K562 (cell line): ENCODE measurements around the gene TXNDC15. TPM values are rescaled to one million over a fixed set of nuclear protein-coding genes. Genes with fewer than 3 reads are reported as not detected.

Experiments used
- ARID1B ChIP-seq: fragments of 450-650 bp; IDR thresholded peaks from 2 replicates; pipeline ENCODE4 v1.6.1; 2016; ENCODE audit warnings: antibody characterized with exemption, mild to moderate bottlenecking, inconsistent platforms
- BRCA1 ChIP-seq, 2 experiments: fragments of 450-650 bp in 1 of 2; sonication (generic) in 1 of 2; formaldehyde crosslinking in 1 of 2; IDR thresholded peaks; 2 replicates each; pipeline versions ENCODE4 v1.5.0 to v1.6.1; 2017 to 2020; ENCODE audit warnings: mild to moderate bottlenecking in 1 of 2, missing genetic modification reagents in 1 of 2
- BRD9 ChIP-seq: fragments of 450-650 bp; IDR thresholded peaks from 2 replicates; pipeline ENCODE4 v1.6.1; 2018; ENCODE audit warnings: low read depth; ENCODE audit not compliant: partially characterized antibody
- EHMT2 ChIP-seq: fragments of 450-650 bp; IDR thresholded peaks from 2 replicates; pipeline ENCODE4 v1.6.1; 2018; ENCODE audit warnings: antibody characterized with exemption
- FOXA3 ChIP-seq, 2 experiments: fragments of 450-650 bp in 1 of 2; sonication (generic) in 1 of 2; formaldehyde crosslinking; IDR thresholded peaks in 1 of 2; conservative IDR thresholded peaks in 1 of 2; 2 replicates each; pipeline versions ENCODE4 v1.4.0 to v1.8.0; 2020 to 2022; ENCODE audit warnings: mild to moderate bottlenecking in 2 of 2, missing genetic modification reagents in 1 of 2
- HDAC1 ChIP-seq, 2 experiments: fragments of 450-650 bp; IDR thresholded peaks; 2 replicates each; pipeline ENCODE4 v1.6.1; 2016 to 2017; ENCODE audit warnings: inconsistent platforms in 1 of 2, mild to moderate bottlenecking in 1 of 2, moderate library complexity in 1 of 2
- HNRNPL ChIP-seq: fragments of 200-400 bp; formaldehyde crosslinking; IDR thresholded peaks from 2 replicates; pipeline ENCODE4 v1.6.1; 2017; ENCODE audit warnings: low read depth, mild to moderate bottlenecking, low read length
- MED1 ChIP-seq: sonication (generic); formaldehyde crosslinking; IDR thresholded peaks from 2 replicates; pipeline ENCODE4 v1.8.1; 2023; ENCODE audit warnings: missing genetic modification reagents, borderline replicate concordance
- POLR2A ChIP-seq: fragments of 450-650 bp; conservative IDR thresholded peaks from 2 replicates; pipeline ENCODE4 v1.6.1; 2016
- POLR2B ChIP-seq: fragments of 450-650 bp; IDR thresholded peaks from 2 replicates; pipeline ENCODE4 v1.6.1; 2018; ENCODE audit warnings: low read depth; ENCODE audit not compliant: partially characterized antibody
- POLR2H ChIP-seq: IDR thresholded peaks from 2 replicates; pipeline ENCODE4 v1.6.1; 2016; ENCODE audit warnings: missing genetic modification characterization, low read depth, mild to moderate bottlenecking, control low read depth, missing compliant biosample characterization, moderate library complexity
- RB1 ChIP-seq: fragments of 450-650 bp; IDR thresholded peaks from 2 replicates; pipeline ENCODE4 v1.6.1; 2017; ENCODE audit warnings: low read depth, mild to moderate bottlenecking
- SP1 ChIP-seq: sonication (generic); formaldehyde crosslinking; IDR thresholded peaks from 2 replicates; pipeline ENCODE4 v1.8.1; 2022; ENCODE audit warnings: mild to moderate bottlenecking, missing genetic modification reagents
- TAL1 ChIP-seq: fragments of 450-650 bp; IDR thresholded peaks from 2 replicates; pipeline ENCODE4 v1.6.1; 2016; ENCODE audit warnings: mild to moderate bottlenecking
- XRCC3 ChIP-seq: fragments of 450-650 bp; IDR thresholded peaks from 2 replicates; pipeline ENCODE4 v1.6.1; 2017; ENCODE audit warnings: mild to moderate bottlenecking, moderate library complexity
- ZBTB2 ChIP-seq: fragments of 450-650 bp; IDR thresholded peaks from 2 replicates; pipeline ENCODE4 v1.6.1; 2016; ENCODE audit warnings: antibody characterized with exemption
- ZBTB40 ChIP-seq, 2 experiments: fragments of 450-650 bp in 1 of 2; sonication (generic) in 1 of 2; formaldehyde crosslinking in 1 of 2; IDR thresholded peaks; 2 replicates each; pipeline versions ENCODE4 v1.7.1 to v1.9.0; 2016 to 2022; ENCODE audit warnings: inconsistent platforms in 1 of 2, mild to moderate bottlenecking in 1 of 2, missing genetic modification reagents in 1 of 2
- ZNF76 ChIP-seq: fragments of 250-450 bp; sonication (Bioruptor Pico); IDR thresholded peaks from 2 replicates; pipeline ENCODE4 v1.4.0; 2020; ENCODE audit warnings: mild to moderate bottlenecking, moderate library complexity, borderline replicate concordance
- ZZZ3 ChIP-seq: fragments of 450-650 bp; IDR thresholded peaks from 2 replicates; pipeline ENCODE4 v1.6.1; 2016; ENCODE audit warnings: antibody characterized with exemption, mild to moderate bottlenecking, moderate library complexity
- polyA plus RNA-seq, 8 experiments: library from polyadenylated mRNA; depleted of rRNA in 4 of 8; stranded (reverse) in 5 of 8; unstranded in 3 of 8; fragments of >200 nt; fragmentation: Nextera tagmentation in 2 of 8; fragmentation: Illumina TruSeq in 1 of 8; extraction: Ambion mirVana in 2 of 8; extraction: Trizol in 1 of 8; gene quantifications; 2 replicates each; pipeline versions ENCODE4 v1.2.1 to v1.2.3, GENCODE V29; 2011 to 2014; ENCODE audit warnings: inconsistent platforms in 1 of 8, missing spikeins in 1 of 8
- total RNA-seq, 7 experiments: library from RNA; depleted of rRNA in 6 of 7; stranded (reverse); fragments of >200 nt in 6 of 7; fragmentation: Illumina TruSeq in 2 of 7; extraction: Trizol in 2 of 7; gene quantifications; 2 replicates each; pipeline versions ENCODE4 v1.2.1 to v1.2.3, GENCODE V29; 2011 to 2021; ENCODE audit warnings: low replicate concordance in 1 of 7

The TXNDC15 gene
- total and polyA plus RNA-seq, 9 of the 15 experiments (the other 6 are each of a cell fraction or from before 2014, with no cell fraction given) = 3.0 to 15.4 (median 12.3) TPM

- TF ChIP-seq BRCA1 (IDR thresholded peaks at IDR 0.05) (no peak), BRCA1 (CRISPR knock-in tag; IDR thresholded peaks at IDR 0.05) (no peak), ZNF76 (CRISPR knock-in tag) (no peak), HNRNPL (no peak), SP1 (peak; percentile 62; the same call in 1 of the 2 replicates), POLR2B (peak; percentile 16), ZZZ3 (no peak), ZBTB40 (IDR thresholded peaks at IDR 0.05) (peak; percentile 69), ZBTB40 (CRISPR knock-in tag; IDR thresholded peaks at IDR 0.05) (no peak), MED1 (no peak), FOXA3 (CRISPR knock-in tag; conservative IDR thresholded peaks at IDR 0.05 in 1 of 2, IDR thresholded peaks at IDR 0.05 in 1 of 2) (peak in 1 of 2 experiments; percentile 25; a peak in 1 of 4 replicates), POLR2A (peak; percentile 66), RB1 (0 out of 2 replicates have a peak, but pooled peaks have one; percentile 54), TAL1 (no peak), POLR2H (tag) (peak; percentile 77), ARID1B (no peak), BRD9 (peak; percentile 96), XRCC3 (no peak), HDAC1 (IDR thresholded peaks at IDR 0.05) (peak in 1 of 2 experiments; percentile 24; a peak in 2 of 4 replicates), ZBTB2 (no peak), EHMT2 (no peak)
Measured at GRCh38 chr5:134905246-134905996, 31.2 kb downstream of the TXNDC15 start (continued).
